NOMO-1 (cell line): ENCODE results near the gene ARSB.

Source experiments
- DNase-seq, 2 experiments: peaks; one replicate each; lab custom pipeline; 2025; ENCODE audit not compliant: unreplicated experiment in 2 of 2; lab: John Stamatoyannopoulos, UW

Gene ARSB

GRCh38 chr5:78760366-78760765 is 224.7 kb downstream of the ARSB start:
- peak; percentile 71 to 93 for DNase-seq

- peak; percentile 3 to 45 for DNase-seq
Measured at GRCh38 chr5:78758169-78758839, 226.8 kb downstream of the ARSB start.

- no peak for DNase-seq
Measured at GRCh38 chr5:78757269-78758053, 227.6 kb downstream of the ARSB start.

- no peak for DNase-seq
Measured at GRCh38 chr5:78756858-78757257, 228.3 kb downstream of the ARSB start.

GRCh38 chr5:78755822-78756429 is 229.2 kb downstream of the ARSB start:
- DNase-seq, result no peak

- DNase-seq, result no peak
Measured at GRCh38 chr5:78754655-78755054, 230.5 kb downstream of the ARSB start.

GRCh38 chr5:78753093-78753531 is 232.0 kb downstream of the ARSB start:
- DNase-seq, result no peak

GRCh38 chr5:78751872-78752271 is 233.2 kb downstream of the ARSB start:
- no peak for DNase-seq

- DNase-seq, result no peak
Measured at GRCh38 chr5:78750281-78750680, 234.8 kb downstream of the ARSB start.

GRCh38 chr5:78747705-78748359 is 237.3 kb downstream of the ARSB start:
- no peak for DNase-seq

- DNase-seq, result no peak
Measured at GRCh38 chr5:78747055-78747454, 238.1 kb downstream of the ARSB start.

GRCh38 chr5:78746021-78746770 is 238.9 kb downstream of the ARSB start:
- DNase-seq, result no peak

- no peak for DNase-seq
Measured at GRCh38 chr5:78744951-78745534, 240.1 kb downstream of the ARSB start.

- DNase-seq, result no peak
Measured at GRCh38 chr5:78741019-78741418, 244.1 kb downstream of the ARSB start.

- DNase-seq, result no peak
Measured at GRCh38 chr5:78738693-78739300, 246.3 kb downstream of the ARSB start.

GRCh38 chr5:78738104-78738503 is 247.0 kb downstream of the ARSB start:
- no peak for DNase-seq

GRCh38 chr5:78735834-78736463 is 249.2 kb downstream of the ARSB start:
- no peak for DNase-seq

GRCh38 chr5:78734950-78735349 is 250.2 kb downstream of the ARSB start:
- DNase-seq, result no peak

- DNase-seq, result no peak
Measured at GRCh38 chr5:78734094-78734845, 250.8 kb downstream of the ARSB start.
